Femur (tissue), 1 donor: Measurements from ENCODE around the gene NDUFB6.
A peak's percentile ranks its signal among the peaks of the same experiment; 100 is the strongest.

Experiments used
- DNase-seq: peaks from one replicate; pipeline ENCODE4 v3.0.0-alpha.2; 2017

Gene NDUFB6

DNA sequence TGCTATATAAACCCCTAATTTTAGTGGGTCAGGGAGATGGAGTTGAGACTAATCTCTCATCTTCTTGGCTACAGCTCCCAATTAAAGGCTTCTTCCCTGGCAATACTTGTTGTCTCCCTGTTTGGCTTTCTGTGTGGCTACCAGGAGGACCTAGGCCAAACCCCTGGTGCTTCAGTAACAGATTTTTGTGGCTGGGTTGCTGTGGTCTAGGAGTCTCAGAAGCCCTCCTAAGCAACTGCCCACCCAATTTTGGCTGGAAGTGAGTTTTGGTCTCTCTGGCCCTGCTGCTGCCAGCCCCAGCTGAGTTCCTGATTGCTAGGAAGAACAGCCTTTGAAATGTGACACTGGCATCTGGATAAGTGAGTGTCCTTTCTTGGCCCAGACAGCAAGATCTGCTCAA, 56.7 kb downstream of the NDUFB6 start:
- DNase-seq: peak; percentile 60

DNA sequence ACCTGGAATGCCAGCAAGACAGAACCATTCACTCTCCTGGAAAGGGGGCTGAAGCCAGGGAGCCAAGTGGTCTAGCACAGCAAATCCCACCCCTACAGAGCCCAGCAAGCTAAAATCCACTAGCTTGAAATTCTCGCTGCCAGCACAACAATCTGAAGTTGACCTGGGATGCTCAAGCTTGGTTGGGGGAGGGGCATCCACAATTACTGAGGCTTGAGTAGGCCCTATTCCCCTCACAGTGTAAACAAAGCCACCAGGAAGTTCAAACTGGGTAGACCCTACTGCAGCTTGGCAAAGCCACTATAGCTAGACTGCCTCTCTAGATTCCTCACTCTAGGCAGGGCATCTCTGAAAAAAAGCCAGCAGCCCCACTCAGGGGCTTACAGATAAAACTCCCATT, 64.2 kb downstream of the NDUFB6 start:
- DNase-seq: no peak

DNA sequence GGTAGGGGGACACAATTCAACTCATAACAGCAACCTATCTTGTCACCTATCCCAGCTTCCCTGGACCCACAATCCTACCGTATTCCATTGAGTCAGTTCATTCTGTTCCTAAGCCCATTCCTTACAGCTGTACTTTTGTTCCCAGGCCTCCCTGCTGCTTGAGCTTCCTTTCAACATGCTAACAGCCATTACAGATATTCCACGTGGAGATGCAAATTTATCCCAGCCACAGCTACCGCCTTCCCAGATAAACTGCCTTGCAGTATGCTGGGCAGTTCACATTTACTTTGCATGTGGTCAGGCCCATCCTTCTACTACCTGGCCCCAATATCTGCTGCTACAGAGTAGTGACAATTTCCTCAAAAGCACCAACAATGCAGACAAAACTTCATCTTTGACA, 70.0 kb downstream of the NDUFB6 start:
- no peak for DNase-seq
